H54 (cell line): ENCODE data around the gene CRIM1.

ENCODE experiments used
- DNase-seq: peaks from one replicate; pipeline ENCODE4 v3.0.0; 2011; ENCODE audit warnings: low spot score, mixed read lengths; ENCODE audit not compliant: insufficient read length
- FAIRE-seq: peaks from 3 replicates; lab custom pipeline; 2011; peaks lifted over from hg19 to GRCh38; lab: Jason Lieb, UNC
- POLR2A ChIP-seq: IDR thresholded peaks from 2 replicates; pipeline ENCODE4 v1.6.1; 2011; ENCODE audit warnings: low read depth, mild to moderate bottlenecking, low read length

Gene CRIM1

DNA sequence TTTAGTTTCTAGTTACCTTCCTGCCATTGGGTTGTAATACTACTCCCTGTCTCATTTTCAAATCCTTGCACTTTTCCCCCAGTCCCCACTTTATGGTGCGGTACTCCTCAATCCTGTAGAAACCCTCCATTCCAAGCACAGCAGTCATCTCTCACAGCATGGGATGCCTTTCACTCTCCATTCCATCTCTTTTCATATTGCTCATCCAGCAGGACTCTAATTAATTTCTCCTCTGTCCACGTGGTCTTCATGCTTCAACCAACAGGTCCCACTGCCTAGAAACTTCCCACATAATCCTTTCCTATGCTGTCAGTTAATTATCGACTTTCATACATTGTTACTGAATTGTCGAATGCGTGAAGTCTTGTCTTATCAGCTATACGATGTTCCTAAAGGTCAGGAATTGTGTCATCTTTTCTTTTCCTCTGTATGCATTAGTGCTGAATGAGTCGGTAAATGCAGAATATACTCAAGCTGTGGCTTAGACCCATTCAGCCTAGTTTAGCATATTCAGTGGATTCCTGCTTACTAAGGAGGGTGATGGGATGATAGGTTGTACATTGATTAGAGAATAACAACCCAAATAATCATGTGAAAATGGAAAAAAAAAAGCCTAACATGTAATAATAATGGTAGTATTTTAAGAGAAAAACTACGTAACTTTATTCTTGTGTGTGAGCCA lies 89.7 kb downstream of the CRIM1 start:
- no peak for FAIRE-seq
- TF ChIP-seq POLR2A: no peak
- DNase-seq: no peak

DNA sequence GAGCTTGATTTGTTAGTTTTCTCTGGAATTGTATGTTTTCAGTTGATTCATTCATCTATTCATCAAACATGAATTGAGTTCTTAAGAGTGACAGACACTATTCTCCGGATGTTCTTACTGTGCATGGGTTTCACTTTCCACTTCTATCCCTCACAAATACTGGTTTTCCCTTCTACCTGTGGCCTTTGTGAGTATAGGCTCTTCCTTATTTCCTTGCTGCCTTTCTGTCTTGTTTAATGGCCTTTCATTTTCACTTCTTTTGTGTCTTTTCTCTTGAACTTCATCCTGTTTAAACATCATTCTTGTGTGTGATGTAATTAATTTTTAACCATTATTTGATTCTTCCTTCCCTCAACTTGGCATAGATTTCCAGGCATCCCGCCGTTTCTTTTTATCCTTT lies 90.7 kb downstream of the CRIM1 start:
- TF ChIP-seq POLR2A: no peak
- no peak for FAIRE-seq
- no peak for DNase-seq

DNA sequence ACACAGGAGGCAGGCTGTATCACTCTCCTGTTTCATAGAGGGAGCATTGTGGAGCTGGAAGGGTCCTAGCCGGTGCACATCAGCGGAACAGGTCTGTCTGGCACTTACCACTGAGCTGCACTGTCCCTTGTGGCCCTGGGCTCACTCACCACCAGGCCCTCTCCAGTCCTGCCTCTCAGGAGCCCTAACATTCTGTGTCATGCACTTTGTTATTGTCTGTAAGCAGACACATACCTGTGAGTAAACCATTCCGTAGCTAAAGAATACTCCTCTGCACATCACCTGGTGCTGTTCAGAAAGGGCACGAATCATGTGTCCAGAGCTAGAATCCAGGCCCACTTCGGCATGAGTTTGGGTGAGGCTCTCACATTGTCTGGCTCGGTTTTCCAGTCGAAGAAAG lies 93.6 kb downstream of the CRIM1 start:
- TF ChIP-seq POLR2A: no peak
- no peak for DNase-seq
- no peak for FAIRE-seq

DNA sequence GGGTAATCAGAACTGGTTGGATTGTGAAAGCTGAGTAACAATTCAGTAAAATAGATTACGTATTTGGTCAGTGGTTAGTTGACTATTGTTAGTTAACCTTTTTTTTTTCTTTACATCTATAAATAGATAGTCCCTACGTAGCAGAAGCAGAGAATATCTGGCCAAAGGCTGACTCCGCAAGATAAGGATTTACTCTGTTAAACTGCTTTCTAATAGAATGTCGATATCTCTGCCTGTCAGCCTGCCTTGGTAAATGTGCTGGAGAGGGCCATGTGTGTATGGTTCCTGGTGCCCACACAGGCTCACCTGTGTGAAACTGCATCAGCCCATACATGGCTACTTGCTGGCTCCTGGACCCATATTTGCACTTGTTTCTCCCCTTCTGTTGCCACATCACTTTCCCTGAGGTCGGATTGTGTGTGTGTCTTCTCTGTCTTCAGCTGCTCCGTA lies 94.4 kb downstream of the CRIM1 start:
- no peak for FAIRE-seq
- no peak for DNase-seq
- no peak for TF ChIP-seq POLR2A

DNA sequence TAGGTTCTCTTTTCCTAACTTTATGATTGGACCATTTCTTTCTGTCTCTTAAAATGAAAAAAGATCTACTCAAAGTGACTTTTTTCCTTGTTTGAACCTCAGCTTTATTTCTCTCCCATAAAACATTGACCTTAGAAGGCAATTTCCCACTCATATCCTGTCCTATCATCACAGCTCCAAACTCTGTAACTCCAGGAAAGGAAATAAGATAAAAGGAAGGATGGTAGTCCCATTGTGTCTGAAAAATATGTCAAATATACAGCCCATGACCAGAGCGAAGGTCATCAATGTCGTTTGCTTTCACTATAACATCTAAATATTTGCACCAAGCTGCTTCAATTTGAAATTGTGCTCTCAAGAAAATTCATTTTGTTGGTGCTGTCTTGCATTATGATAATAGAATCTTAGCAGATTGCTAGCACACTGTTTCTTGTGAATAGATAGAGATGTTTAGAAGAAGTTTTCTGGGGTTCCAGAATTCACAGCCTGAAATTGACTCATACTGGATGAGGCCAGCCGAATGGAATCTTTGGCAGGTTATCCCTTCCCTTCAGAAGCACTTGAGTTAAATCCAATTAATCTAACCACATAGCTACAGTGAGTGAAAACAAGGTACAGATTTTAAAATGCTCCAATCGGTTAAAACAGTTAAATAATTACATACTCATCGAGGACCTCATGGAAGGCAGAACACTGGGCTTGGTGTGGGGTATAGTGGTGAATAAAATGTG lies 95.1 kb downstream of the CRIM1 start:
- FAIRE-seq (peak; percentile 65), DNase-seq (peak; percentile 48)
- no peak for TF ChIP-seq POLR2A

DNA sequence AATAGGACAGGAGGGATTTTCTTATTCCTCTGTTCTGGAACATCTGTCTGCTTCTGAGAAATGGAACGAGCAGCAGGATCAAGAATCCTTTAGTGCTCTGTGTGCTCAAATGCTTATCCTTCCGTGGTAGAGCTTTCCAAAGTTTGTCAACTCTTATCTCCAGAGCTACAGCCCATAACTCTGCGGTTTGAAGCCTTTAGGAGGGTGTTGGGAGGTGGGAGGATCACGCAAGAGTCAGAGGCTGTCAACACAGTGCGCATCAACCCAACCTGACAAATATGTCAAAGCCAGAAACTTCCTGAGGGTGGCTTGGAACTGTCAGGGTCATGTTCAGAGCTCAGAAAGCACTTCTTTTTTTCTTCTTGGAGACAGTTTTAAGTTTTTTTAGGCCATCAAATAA lies 95.9 kb downstream of the CRIM1 start:
- FAIRE-seq: no peak
- no peak for TF ChIP-seq POLR2A
- DNase-seq: no peak

DNA sequence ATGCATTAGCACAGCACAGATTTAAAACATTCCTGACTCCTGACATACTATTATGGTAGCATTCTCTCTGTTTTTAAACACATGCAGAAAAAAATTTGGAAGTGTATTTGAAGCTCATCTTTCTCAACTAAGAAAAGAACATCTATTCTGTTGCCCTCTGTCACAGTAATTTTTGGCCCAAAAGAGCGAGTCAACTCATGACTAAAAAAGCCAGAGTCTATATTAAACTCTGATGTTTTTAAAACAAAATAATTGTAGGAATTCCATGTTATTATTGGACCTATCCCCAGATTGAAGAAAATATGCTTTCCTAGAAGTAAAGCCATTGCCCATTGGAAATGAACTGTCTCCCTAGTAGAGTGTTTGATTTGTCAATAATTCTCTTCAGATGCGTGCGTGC lies 96.7 kb downstream of the CRIM1 start:
- TF ChIP-seq POLR2A: no peak
- DNase-seq (no peak), FAIRE-seq (no peak)

DNA sequence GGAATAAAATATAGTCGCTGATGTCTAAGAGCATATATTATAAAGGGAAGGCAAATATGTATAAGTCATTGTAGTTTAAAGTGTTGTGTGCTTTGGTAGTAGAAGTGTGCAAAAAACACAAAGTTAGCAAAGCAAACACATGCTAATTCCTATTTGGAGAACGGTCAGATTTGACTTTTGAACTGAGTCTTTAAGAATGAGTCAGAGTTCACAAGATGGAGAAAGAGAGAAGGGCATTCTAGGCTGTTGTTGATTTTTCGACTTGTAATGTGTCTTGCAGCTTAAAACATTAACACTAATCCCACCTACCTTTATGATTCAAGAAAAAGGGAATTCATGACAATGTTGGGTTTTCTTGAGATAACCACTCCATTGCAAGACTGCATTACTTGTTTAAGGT lies 98.1 kb downstream of the CRIM1 start:
- no peak for FAIRE-seq
- no peak for TF ChIP-seq POLR2A
- no peak for DNase-seq

DNA sequence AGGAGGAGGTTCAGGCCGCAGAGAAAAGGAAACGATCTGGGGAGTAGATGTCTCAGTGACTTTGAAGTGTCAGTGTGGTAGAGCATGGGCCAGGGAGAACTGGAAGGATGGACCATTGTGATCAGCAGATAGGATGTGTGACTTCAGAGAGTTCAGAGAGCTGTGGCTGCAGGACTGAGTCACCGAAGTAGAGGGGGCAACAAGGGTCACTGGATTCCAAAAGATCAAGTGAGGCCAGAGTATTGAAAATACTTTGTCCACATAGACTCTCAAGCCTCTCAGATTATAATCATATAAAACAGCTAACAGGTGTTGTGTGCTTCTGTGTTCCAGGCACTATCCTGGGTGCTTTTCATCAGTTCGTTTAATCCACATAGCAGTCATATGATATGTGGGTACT lies 99.4 kb downstream of the CRIM1 start:
- DNase-seq (no peak), FAIRE-seq (no peak)
- TF ChIP-seq POLR2A: no peak

DNA sequence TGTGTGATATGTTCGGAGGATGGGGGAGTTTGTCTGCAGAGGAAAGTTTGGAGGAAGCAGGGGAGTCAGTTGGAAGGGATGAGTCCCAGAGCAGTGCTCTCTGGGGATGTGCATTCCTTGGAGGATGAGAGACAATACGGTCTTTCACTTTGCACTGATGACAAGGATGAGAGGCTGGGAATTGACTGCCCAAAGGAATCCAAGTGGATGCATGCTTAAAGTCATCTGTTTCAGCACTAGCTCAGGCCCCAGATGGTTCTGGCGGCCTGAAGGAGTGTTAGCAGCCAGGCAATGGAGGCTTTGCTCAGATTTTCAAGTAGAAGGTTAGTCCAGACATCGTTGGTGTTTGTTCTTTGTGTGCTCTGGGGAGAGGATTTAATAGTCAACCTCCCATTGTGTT lies 100.2 kb downstream of the CRIM1 start:
- FAIRE-seq: no peak
- no peak for DNase-seq
- TF ChIP-seq POLR2A: no peak

DNA sequence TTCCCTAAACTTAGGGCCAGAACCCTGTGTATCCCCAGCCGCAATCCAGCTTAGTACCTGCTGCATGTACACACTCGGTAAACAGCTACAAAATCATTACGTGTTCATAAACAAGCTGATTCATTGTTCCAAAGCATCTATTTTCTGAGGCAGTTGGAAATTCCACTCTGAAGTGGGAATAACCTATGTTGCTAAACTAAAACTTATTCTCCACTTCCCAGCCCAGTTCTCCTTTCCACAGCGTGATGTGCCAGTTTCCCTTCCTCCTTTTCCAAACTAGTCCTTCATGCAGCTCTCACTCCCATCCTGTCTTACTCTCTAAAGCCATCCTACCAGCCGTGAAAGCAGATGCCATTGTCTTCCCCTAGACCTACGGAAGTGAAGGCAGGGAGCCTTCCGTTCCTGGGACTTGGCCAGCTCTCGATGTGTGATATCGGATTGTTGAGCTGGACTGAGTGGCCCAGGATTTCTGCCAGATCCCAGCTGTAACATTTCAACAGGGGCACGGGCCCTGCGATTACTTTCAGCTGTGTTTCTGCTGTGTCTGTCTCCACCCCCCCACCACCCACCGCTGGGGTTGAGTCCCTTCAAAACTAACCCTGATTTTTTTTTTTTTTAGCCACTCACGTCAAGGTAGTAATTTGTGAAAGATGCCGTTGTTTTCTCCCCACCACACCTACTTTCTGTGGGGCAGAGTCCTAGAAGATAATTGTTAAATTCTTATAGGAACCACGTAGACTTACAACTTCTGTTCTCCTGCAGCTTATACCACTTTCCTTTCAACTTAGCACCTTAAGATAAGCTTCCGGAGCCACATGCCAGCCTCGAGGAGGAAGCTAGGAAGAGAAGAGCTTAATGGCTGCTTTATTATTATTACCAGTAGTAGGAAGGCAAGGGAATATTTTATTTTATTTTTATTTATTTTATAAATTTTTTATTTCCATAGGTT lies 100.9 kb downstream of the CRIM1 start:
- DNase-seq (no peak), FAIRE-seq (no peak)
- no peak for TF ChIP-seq POLR2A

DNA sequence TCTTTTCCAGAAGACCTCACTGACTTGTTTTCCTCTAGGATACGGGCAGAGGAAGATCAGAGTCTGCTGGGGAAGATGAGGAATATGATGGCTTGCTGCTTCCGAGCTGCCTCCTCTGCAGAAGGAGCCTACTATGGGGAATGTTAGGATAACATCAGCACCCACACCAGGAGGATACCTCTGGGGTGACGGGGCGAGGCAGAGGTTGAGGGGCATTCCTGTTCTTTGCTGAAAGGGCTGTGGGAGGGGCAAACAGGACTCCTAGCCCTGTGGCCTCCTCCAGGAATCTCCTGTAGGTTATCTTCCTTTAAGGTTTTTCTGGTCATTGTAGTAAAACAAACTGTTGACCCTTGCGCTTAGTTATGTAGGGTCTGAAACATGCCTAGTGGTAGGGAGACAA lies 102.5 kb downstream of the CRIM1 start:
- no peak for DNase-seq
- TF ChIP-seq POLR2A: no peak
- no peak for FAIRE-seq

DNA sequence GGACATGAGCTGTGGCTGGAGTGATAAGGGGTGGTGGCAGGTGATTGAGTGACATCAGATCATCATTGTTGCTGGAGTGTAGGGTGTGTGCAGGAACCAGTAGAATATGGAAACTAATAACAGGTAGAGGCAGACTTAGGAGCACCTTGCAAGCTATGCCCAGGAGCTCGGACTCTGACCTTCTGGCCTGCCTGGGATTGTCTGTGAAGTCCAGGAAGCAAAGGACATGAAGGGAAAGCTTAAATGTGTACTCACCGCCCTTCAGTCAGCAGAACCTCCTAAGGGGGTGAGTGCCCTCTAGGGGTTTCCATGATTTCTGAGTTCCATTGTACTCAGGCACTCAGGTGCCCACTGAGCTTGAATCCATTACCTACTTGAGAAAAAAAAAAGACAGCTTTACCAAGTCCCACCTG lies 104.2 kb downstream of the CRIM1 start:
- no peak for FAIRE-seq
- no peak for DNase-seq

DNA sequence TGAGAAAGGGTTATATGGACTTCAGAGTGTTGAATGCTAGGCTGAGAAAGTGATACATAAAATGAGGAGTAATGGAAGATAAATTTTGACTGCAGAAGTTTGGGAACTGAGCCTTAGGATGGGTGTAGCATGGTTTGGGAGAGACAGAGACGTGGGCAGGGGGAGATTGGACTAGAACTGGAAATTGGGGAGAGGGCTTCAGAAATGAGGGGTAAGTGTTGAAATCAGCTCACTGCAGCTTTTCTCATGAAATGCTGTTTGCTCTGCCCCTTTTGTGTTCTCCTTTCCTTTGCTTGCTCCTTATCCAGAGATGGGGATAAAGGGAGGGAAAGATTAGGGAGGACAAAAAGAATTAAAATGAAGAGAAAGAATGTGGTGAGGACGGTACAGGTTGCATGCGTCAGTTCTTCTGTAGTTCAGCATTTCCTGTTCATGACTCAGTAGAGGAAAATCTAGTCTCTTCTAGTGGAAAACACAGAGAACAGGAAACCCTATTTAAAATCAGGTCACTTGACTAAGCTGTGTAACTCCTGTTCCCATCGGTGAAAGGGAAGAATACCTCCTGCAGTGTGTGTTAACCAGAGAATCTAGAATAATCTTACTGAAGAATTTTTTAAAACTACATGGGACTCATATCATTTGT lies 105.6 kb downstream of the CRIM1 start:
- FAIRE-seq (peak; percentile 86), DNase-seq (peak; percentile 36)
- no peak for TF ChIP-seq POLR2A

More for the DNA sequence above, 104.2 kb downstream of the CRIM1 start:
- no peak for TF ChIP-seq POLR2A
